ENCODE results near the gene FAM171A1.

DNA sequence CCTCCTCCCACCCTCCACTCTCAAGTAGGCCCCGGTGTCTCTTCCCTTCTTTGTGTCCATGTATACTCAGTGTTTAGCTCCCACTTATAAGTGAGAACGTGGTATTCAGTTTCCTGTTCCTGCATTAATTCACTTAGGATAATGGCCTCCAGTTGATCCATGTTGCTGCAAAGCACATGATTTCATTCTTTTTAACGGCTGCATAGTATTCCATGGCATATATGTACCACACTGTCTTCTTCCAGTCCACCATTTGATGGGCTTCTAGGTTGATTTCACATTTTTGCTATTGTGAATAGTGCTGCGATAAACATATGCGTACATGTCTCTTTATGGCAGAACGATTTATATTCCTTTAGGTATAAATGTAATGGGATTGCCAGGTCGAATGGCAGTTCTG lies 51.0 kb downstream of the FAM171A1 start:
- TF ChIP-seq POLR2A (IDR thresholded peaks at IDR 0.05) = no peak
- TF ChIP-seq, protein P1, sequence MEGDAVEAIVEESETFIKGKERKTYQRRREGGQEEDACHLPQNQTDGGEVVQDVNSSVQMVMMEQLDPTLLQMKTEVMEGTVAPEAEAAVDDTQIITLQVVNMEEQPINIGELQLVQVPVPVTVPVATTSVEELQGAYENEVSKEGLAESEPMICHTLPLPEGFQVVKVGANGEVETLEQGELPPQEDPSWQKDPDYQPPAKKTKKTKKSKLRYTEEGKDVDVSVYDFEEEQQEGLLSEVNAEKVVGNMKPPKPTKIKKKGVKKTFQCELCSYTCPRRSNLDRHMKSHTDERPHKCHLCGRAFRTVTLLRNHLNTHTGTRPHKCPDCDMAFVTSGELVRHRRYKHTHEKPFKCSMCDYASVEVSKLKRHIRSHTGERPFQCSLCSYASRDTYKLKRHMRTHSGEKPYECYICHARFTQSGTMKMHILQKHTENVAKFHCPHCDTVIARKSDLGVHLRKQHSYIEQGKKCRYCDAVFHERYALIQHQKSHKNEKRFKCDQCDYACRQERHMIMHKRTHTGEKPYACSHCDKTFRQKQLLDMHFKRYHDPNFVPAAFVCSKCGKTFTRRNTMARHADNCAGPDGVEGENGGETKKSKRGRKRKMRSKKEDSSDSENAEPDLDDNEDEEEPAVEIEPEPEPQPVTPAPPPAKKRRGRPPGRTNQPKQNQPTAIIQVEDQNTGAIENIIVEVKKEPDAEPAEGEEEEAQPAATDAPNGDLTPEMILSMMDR (IDR thresholded peaks at IDR 0.05) = no peak

Data from uterus (tissue), 2 donors.